Measurements from ENCODE around the gene SYNE1.

Gene SYNE1

DNA sequence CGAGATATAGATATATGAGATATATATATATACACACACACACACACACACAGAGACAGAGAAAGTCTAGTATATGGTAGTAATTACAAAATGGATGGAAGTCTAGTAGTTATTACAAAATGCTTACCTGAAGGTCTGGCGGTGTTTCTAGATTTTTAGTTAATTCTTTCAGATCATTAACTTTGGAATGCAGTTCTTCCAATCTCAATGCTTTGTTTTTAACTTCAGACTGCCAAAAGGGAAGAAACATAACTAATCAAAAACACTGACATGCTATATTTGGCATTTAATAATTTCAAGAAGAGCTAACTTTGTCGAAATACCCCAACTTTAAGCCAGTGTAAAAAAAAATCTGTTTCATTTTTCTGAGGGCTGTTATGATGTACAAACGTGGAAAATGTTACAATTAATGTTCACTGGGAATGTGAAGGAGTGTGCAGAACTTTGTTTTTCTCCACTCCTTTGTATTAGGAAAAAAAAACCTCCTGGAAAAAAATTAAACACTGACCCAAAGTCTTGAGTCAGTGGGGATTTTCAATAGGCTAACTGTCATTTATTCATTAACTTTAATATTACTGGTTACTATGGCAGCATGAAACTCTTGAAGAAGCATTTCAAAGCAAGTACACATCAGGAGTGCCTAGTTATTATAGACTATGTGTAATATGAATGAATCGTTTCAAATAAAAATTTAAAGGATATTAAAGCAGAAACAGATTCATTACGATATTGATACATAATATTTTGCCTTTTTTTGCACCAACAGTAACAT, 232.9 kb downstream of the SYNE1 start:
- DNase-seq (ENCODE audit: low read depth) = no peak
- TF ChIP-seq CTCF (conservative IDR thresholded peaks at IDR 0.05; ENCODE audit: low read depth, low read length) = no peak

DNA sequence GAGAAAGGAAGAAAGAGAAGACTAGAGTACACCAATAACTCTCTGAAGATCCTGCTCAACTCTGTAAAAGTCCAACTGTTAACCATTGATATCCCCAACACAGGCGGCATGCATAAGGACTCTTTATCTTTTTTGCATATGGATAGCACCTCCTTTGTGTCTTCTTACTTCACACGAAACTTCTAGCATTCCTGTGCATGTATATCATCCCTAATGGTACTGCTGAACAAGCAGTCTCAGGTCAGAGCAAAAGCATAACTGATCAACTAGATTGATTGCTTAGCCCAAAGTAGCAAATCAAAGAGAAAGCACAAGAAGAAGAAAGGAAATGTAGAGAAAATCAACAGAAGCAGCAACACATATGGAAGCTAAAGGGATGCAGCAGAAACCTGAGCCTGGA, 234.4 kb downstream of the SYNE1 start:
- TF ChIP-seq CTCF (conservative IDR thresholded peaks at IDR 0.05; ENCODE audit: low read depth, low read length) = no peak
- DNase-seq (ENCODE audit: low read depth) = no peak
- H3K4me3 ChIP-seq (ENCODE audit: low read depth, low read length) = no peak overlapping the region

More for the DNA sequence above, 232.9 kb downstream of the SYNE1 start:
- H3K4me3 ChIP-seq (ENCODE audit: low read depth, low read length) = no peak overlapping the region

GRCh38 chr6:152401978-152402377, 235.2 kb downstream of the SYNE1 start:
- no peak for TF ChIP-seq CTCF (conservative IDR thresholded peaks at IDR 0.05; ENCODE audit: low read depth, low read length)
- no peak overlapping the region for H3K4me3 ChIP-seq (ENCODE audit: low read depth, low read length)
- DNase-seq (ENCODE audit: low read depth) = no peak

DNA sequence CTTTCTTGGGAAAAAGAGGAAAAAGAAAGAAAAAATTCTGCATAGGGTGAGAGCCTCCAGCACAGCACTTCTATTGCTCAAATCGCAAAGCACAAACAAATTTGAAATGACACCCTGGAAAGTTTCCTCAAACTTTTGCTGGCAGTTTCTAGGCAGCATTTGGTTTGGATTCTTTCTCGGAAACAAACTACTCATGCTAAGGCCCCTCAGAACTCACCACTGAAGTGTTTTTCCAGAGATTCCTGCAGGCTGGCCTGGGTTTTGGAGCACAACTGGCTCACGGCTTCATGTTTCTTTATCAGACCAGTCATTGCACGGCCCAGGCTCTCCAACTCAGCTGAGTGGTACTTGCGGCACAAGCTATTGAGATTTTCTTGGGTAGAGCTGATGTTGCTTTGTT, 237.8 kb downstream of the SYNE1 start:
- H3K4me3 ChIP-seq (ENCODE audit: low read depth, low read length) = no peak overlapping the region
- DNase-seq (ENCODE audit: low read depth) = no peak
- no peak for TF ChIP-seq CTCF (conservative IDR thresholded peaks at IDR 0.05; ENCODE audit: low read depth, low read length)

DNA sequence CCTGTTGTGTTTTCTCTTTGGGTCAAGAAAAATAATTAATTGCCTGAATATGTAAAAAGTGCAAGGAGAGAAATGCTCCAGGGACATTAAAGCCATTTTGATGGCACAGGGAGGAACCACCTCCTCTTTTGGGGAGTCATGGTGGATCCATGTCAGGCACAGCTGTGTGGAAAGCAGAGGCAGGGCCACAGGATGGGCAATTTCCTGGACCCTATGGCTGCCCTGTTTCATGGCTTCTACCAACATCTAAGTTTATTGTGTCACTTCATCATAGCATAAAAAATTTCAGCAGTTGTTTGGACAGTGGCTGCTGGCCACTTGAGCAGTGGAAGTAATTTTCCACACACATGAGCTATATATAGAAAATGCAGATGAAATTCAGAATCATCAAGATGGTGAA, 238.2 kb downstream of the SYNE1 start:
- no peak for DNase-seq (ENCODE audit: low read depth)
- TF ChIP-seq CTCF (conservative IDR thresholded peaks at IDR 0.05; ENCODE audit: low read depth, low read length) = no peak
- no peak overlapping the region for H3K4me3 ChIP-seq (ENCODE audit: low read depth, low read length)

GRCh38 chr6:152398316-152398715, 238.8 kb downstream of the SYNE1 start:
- H3K4me3 ChIP-seq (ENCODE audit: low read depth, low read length) = no peak overlapping the region
- DNase-seq (ENCODE audit: low read depth) = no peak
- TF ChIP-seq CTCF (conservative IDR thresholded peaks at IDR 0.05; ENCODE audit: low read depth, low read length) = no peak

- TF ChIP-seq CTCF (conservative IDR thresholded peaks at IDR 0.05; ENCODE audit: low read depth, low read length) = no peak
- no peak overlapping the region for H3K4me3 ChIP-seq (ENCODE audit: low read depth, low read length)
- DNase-seq (ENCODE audit: low read depth) = no peak
These were observed 242.9 kb downstream of the SYNE1 start for GRCh38 chr6:152394303-152394702.

Data from choroid plexus epithelial cell (primary cell).